CD4-positive, alpha-beta T cell treated with Interleukin-6 at 100 ng/mL for 8 hours (primary cell): ENCODE measurements around the gene SBNO2.

ENCODE experiments used
- DNase-seq: peaks from one replicate; pipeline ENCODE4 v3.0.0-alpha.2; 2020; ENCODE audit warnings: mixed read lengths, low spot score

Gene SBNO2

GRCh38 chr19:1105873-1106840 lies 67.9 kb downstream of the SBNO2 start:
- no peak for DNase-seq

GRCh38 chr19:1105008-1105872 lies 68.8 kb downstream of the SBNO2 start:
- DNase-seq: no peak

GRCh38 chr19:1104311-1105007 lies 69.6 kb downstream of the SBNO2 start:
- peak; percentile 45 for DNase-seq

- DNase-seq: peak; percentile 99
Measured at GRCh38 chr19:1103708-1104310, 70.3 kb downstream of the SBNO2 start, which contains the start of gene GPX4. GPX4 (plus strand) TSS chr19:1103994; CDS start chr19:1104044, 50 bp downstream.

- no peak for DNase-seq
Measured at GRCh38 chr19:1103132-1103707, 70.8 kb downstream of the SBNO2 start.

GRCh38 chr19:1102407-1103131 lies 71.5 kb downstream of the SBNO2 start:
- DNase-seq: no peak

- no peak for DNase-seq
Measured at GRCh38 chr19:1101337-1101698, 72.8 kb downstream of the SBNO2 start.

- no peak for DNase-seq
Measured at GRCh38 chr19:1098177-1099051, 75.7 kb downstream of the SBNO2 start.

- DNase-seq: no peak
Measured at GRCh38 chr19:1097810-1098176, 76.3 kb downstream of the SBNO2 start.

GRCh38 chr19:1094978-1095701 lies 78.9 kb downstream of the SBNO2 start, which contains the start of gene POLR2E:
POLR2E (minus strand) TSS chr19:1095375; CDS start chr19:1095315, 60 bp downstream.
- peak; percentile 98 for DNase-seq

- DNase-seq: no peak
Measured at GRCh38 chr19:1094655-1094977, 79.5 kb downstream of the SBNO2 start.

GRCh38 chr19:1093811-1094553 lies 80.1 kb downstream of the SBNO2 start:
- no peak for DNase-seq

GRCh38 chr19:1093330-1093729 lies 80.7 kb downstream of the SBNO2 start:
- no peak for DNase-seq

GRCh38 chr19:1091544-1092175 lies 82.4 kb downstream of the SBNO2 start:
- no peak for DNase-seq

GRCh38 chr19:1090731-1091543 lies 83.1 kb downstream of the SBNO2 start:
- DNase-seq: no peak

GRCh38 chr19:1089891-1090290 lies 84.2 kb downstream of the SBNO2 start:
- DNase-seq: no peak
